Retinal pigment epithelial cell (primary cell): ENCODE measurements around the gene LIPA.

Source experiments
- DNase-seq: peaks from one replicate; pipeline ENCODE4 v3.0.0-alpha.2; 2010; ENCODE audit warnings: low read depth
- H3K4me3 ChIP-seq: 2 replicates; pipeline ENCODE4 v1.5.1; 2011; ENCODE audit warnings: mild to moderate bottlenecking, low read length, control low read depth, moderate library complexity
- TF ChIP-seq, protein P1 (sequence below): conservative IDR thresholded peaks from 2 replicates; pipeline ENCODE4 v1.5.1; 2011; ENCODE audit warnings: low read depth, low read length, control low read depth, inconsistent platforms

Gene LIPA

DNA sequence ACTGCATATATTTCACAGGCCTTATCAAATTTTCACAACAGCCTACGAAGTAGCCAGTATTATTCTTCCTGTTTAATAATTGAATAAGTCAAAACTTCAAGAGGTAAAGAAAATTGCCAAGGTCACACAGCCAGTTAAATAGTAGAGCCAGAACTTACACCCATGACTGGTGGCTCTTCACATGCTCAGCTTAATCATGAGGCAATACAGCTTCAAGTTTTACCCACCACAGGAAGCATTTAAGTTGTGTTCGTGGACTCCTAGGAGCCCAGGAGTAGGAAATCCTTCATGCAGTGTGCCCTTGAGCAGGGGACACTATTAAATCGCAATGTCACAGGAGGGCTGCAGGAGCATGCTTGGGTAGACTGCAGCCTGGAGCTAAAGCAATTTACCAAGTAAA is 11.1 kb downstream of the LIPA start:
- H3K4me3 ChIP-seq, result no peak overlapping the region
- TF ChIP-seq, protein P1, sequence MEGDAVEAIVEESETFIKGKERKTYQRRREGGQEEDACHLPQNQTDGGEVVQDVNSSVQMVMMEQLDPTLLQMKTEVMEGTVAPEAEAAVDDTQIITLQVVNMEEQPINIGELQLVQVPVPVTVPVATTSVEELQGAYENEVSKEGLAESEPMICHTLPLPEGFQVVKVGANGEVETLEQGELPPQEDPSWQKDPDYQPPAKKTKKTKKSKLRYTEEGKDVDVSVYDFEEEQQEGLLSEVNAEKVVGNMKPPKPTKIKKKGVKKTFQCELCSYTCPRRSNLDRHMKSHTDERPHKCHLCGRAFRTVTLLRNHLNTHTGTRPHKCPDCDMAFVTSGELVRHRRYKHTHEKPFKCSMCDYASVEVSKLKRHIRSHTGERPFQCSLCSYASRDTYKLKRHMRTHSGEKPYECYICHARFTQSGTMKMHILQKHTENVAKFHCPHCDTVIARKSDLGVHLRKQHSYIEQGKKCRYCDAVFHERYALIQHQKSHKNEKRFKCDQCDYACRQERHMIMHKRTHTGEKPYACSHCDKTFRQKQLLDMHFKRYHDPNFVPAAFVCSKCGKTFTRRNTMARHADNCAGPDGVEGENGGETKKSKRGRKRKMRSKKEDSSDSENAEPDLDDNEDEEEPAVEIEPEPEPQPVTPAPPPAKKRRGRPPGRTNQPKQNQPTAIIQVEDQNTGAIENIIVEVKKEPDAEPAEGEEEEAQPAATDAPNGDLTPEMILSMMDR, result no peak
- no peak for DNase-seq

DNA sequence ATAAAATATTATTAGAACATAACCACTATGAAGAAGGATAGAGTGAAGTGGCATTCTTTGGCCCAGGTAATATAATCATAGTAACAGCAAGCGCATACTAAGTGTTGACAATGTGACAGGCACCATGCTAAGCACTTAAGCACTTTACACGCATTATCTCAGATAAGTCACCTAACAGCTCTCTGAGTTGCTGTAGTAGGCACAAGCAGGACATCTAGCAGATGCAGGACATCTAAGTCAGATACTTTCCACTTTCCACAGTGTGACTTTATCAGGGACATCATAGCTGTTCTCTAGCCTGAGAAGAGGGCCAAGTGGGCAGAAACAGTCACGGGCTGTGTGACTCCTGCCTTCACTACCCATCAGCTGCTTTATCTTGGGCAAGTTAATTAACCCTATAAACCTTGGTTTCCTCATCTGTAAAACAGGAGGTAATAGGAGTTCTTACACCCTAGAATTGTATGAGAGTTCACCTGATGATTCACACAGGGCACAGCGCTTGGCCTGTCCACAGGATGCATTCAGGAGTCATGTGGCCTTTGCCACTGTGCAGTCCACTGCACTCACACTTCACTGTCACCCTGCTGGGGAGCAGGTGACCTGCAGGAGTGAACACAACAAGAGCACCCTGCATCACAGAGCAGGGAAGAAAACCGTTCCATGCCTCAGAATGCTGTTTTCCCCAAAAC is 12.5 kb downstream of the LIPA start:
- TF ChIP-seq, protein P1, result no peak
- DNase-seq, result no peak
- H3K4me3 ChIP-seq, result no peak overlapping the region

DNA sequence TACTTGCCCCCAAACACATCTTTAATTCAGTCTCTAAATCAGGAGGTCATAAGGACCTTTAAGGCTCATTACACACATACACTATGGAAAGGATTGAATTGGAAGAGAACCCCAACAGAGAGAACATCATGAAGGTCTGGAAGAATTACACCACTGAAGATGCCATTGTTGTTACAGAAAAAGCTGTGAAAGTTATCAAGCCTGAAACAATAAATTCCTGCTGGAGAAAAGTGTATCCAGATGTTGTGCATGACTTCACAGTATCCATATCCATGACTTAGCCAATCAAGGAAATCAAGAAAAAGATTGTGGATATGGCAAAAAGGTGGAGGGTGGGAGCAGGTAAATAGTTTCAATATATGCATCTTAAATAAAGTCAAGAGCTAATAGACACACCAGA is 13.7 kb downstream of the LIPA start:
- no peak overlapping the region for H3K4me3 ChIP-seq
- no peak for DNase-seq

DNA sequence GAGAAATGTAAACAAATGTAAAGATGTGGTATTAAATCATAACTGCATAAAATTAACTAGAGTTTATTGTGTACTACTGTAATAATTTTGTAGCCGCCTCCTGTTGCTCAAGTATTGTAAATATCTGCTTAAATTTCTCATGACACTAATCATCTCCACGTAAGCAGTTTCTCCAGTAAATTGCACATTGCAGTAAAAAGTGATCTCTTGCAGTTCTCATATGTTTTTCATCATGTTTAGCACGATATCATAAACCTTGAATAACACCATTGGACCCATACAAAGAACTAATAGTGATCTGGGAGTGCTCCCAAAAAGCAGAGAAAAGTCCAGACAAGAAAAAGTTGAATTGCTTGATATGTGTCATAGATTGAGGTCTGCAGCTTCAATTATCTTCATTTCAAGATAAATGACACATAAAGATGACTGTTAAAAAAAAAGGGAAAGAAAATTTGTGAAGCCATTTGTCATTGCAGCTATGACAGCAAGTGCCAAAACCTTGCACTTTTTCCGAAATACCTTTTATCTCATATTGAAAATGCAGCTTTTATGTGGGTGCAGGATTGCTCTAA is 15.3 kb downstream of the LIPA start:
- no peak for DNase-seq
- TF ChIP-seq, protein P1, result no peak
- H3K4me3 ChIP-seq, result no peak overlapping the region

More for the DNA sequence above, 13.7 kb downstream of the LIPA start:
- TF ChIP-seq, protein P1, result no peak

DNA sequence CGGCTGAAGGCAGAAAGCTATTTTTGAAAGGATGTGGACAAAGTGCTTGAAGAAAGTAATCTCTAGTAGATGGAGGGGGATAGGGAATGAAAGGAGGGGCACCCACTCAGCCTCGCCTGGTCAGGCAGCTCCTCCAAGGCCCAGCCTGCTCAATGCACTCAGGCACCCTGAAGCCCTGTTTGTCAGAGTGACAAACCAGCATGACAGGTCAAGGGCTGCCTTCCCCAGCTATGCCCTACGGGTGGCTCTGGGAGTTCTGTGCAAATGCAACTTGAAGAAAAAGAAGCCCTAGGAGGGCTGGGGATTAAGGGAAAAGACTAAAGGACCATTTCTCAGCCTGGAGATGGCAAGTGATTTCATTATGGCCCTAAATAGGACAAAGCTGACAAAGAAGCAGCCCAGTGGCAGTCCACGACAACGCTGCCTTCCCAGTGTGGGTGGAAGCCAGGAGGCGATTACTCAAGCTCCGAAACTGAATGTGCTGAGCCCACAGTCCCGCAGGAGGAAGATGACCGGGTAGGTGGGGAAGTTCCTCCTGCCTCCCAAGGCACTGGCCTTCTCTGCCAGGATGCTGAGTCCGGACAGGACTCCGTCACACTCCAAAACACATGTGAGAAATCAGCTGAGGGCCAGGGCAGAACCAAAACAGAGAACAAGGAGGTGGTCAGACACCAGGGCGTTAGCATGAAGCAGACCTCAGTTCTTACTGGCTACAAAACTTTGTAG is 16.3 kb downstream of the LIPA start:
- TF ChIP-seq, protein P1, result no peak
- H3K4me3 ChIP-seq, result no peak overlapping the region
- no peak for DNase-seq

DNA sequence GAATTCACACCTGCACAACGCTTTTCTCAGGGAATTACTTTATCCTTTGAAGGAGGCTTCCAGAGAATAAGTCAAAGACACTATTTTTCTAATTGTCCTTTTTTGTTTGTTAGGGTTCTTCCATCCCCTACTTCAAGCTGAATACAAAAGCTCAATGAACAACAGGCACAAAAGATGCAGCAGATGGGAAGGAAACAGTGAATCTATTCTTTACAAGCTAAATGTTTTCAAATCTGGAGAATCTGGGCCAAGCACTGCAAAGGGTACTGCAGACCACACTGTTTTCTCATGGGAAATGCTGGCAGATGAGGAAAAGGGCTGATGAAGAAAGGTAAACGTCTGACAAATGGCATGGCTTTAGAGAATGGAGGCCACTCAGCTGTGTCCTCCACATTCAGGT is 18.5 kb downstream of the LIPA start:
- no peak overlapping the region for H3K4me3 ChIP-seq
- no peak for DNase-seq
- TF ChIP-seq, protein P1, result no peak
